SK-N-SH treated with all-trans-retinoic acid at 6 μM for 48 hours (cell line): Measurements from ENCODE around the gene NDRG3.

Experiments
- ATAC-seq: fragments of 200-7000 bp; cut with Tn5 transposase; 3 replicates; pipeline ENCODE4 v1.9.1; 2020; ENCODE audit warnings: mild to moderate bottlenecking, moderate library complexity
- ARNTL ChIP-seq: fragments of 450-650 bp; formaldehyde crosslinking; IDR thresholded peaks from 2 replicates; pipeline ENCODE4 v1.5.0; 2020; ENCODE audit warnings: low read depth, mild to moderate bottlenecking, moderate library complexity, borderline replicate concordance
- BACH2 ChIP-seq: fragments of 250-450 bp; sonication (Bioruptor Pico); IDR thresholded peaks from 2 replicates; pipeline ENCODE4 v1.9.0; 2021; ENCODE audit warnings: mild to moderate bottlenecking, borderline replicate concordance
- CSRNP3 ChIP-seq: fragments of 250-450 bp; sonication (Bioruptor Pico); IDR thresholded peaks from 2 replicates; pipeline ENCODE4 v1.5.1; 2021; ENCODE audit warnings: mild to moderate bottlenecking, moderate library complexity
- ESRRG ChIP-seq: fragments of 250-450 bp; sonication (Bioruptor Pico); IDR thresholded peaks from 2 replicates; pipeline ENCODE4 v1.6.1; 2021; ENCODE audit warnings: mild to moderate bottlenecking
- GLIS3 ChIP-seq: fragments of 250-450 bp; sonication (Bioruptor Pico); IDR thresholded peaks from 2 replicates; pipeline ENCODE4 v1.5.0; 2020; ENCODE audit warnings: mild to moderate bottlenecking, moderate library complexity
- OSR1 ChIP-seq: fragments of 250-450 bp; sonication (Bioruptor Pico); IDR thresholded peaks from 2 replicates; pipeline ENCODE4 v1.8.0; 2022; ENCODE audit warnings: moderate library complexity, mild to moderate bottlenecking, inconsistent platforms
- PATZ1 ChIP-seq: fragments of 250-450 bp; sonication (Bioruptor Pico); IDR thresholded peaks from 2 replicates; pipeline ENCODE4 v1.8.0; 2020; ENCODE audit warnings: mild to moderate bottlenecking, moderate library complexity, borderline replicate concordance
- RARB ChIP-seq: fragments of 250-450 bp; sonication (Bioruptor Pico); IDR thresholded peaks from 2 replicates; pipeline ENCODE4 v1.8.0; 2021; ENCODE audit warnings: mild to moderate bottlenecking, moderate library complexity
- TCF4 ChIP-seq: fragments of 250-450 bp; sonication (Bioruptor Pico); IDR thresholded peaks from 2 replicates; pipeline ENCODE4 v1.8.0; 2021; ENCODE audit warnings: mild to moderate bottlenecking, moderate library complexity, borderline replicate concordance
- TOX ChIP-seq: fragments of 250-450 bp; sonication (Bioruptor Pico); IDR thresholded peaks from 2 replicates; pipeline ENCODE4 v1.8.0; 2021; ENCODE audit warnings: mild to moderate bottlenecking, moderate library complexity, borderline replicate concordance
- ZC3H10 ChIP-seq: fragments of 250-450 bp; sonication (Bioruptor Pico); IDR thresholded peaks from 2 replicates; pipeline ENCODE4 v1.5.1; 2021; ENCODE audit warnings: mild to moderate bottlenecking, moderate library complexity
- ZFP3 ChIP-seq: fragments of 250-450 bp; sonication (Bioruptor Pico); IDR thresholded peaks from 2 replicates; pipeline ENCODE4 v1.5.0; 2020; ENCODE audit warnings: mild to moderate bottlenecking, moderate library complexity
- ZNF565 ChIP-seq: fragments of 450-650 bp; formaldehyde crosslinking; conservative IDR thresholded peaks from 2 replicates; pipeline ENCODE4 v1.5.0; 2020; ENCODE audit warnings: low read depth, mild to moderate bottlenecking, moderate library complexity
- ZNF70 ChIP-seq: fragments of 450-650 bp; formaldehyde crosslinking; IDR thresholded peaks from 2 replicates; pipeline ENCODE4 v1.5.0; 2020; ENCODE audit warnings: mild to moderate bottlenecking, moderate library complexity
- ZNF8 ChIP-seq: fragments of 450-650 bp; formaldehyde crosslinking; IDR thresholded peaks from 2 replicates; pipeline ENCODE4 v1.5.0; 2020; ENCODE audit warnings: mild to moderate bottlenecking, moderate library complexity
- TF ChIP-seq, protein P1 (sequence below): fragments of 250-450 bp; sonication (Bioruptor Pico); IDR thresholded peaks from 2 replicates; pipeline ENCODE4 v1.8.0; 2021; ENCODE audit warnings: low read depth, mild to moderate bottlenecking, moderate library complexity, borderline replicate concordance
- TF ChIP-seq, protein P2 (sequence below): fragments of 250-450 bp; sonication (Bioruptor Pico); IDR thresholded peaks from 2 replicates; pipeline ENCODE4 v1.5.1; 2020; ENCODE audit warnings: low read depth, mild to moderate bottlenecking, moderate library complexity

Gene NDRG3

GRCh38 chr20:36614781-36615557, 130.9 kb downstream of the NDRG3 start:
- TF ChIP-seq ESRRG (CRISPR knock-in tag) (no peak), ZNF70 (CRISPR knock-in tag) (no peak), OSR1 (CRISPR knock-in tag) (no peak), TCF4 (CRISPR knock-in tag) (no peak), ZNF565 (CRISPR knock-in tag) (no peak), ZFP3 (no peak), ZC3H10 (CRISPR knock-in tag) (no peak), PATZ1 (CRISPR knock-in tag) (no peak)
- TF ChIP-seq, protein P1, sequence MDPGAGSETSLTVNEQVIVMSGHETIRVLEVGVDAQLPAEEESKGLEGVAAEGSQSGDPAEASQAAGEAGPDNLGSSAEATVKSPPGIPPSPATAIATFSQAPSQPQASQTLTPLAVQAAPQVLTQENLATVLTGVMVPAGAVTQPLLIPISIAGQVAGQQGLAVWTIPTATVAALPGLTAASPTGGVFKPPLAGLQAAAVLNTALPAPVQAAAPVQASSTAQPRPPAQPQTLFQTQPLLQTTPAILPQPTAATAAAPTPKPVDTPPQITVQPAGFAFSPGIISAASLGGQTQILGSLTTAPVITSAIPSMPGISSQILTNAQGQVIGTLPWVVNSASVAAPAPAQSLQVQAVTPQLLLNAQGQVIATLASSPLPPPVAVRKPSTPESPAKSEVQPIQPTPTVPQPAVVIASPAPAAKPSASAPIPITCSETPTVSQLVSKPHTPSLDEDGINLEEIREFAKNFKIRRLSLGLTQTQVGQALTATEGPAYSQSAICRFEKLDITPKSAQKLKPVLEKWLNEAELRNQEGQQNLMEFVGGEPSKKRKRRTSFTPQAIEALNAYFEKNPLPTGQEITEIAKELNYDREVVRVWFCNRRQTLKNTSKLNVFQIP (CRISPR knock-in tag) = no peak
- TF ChIP-seq, protein P2, sequence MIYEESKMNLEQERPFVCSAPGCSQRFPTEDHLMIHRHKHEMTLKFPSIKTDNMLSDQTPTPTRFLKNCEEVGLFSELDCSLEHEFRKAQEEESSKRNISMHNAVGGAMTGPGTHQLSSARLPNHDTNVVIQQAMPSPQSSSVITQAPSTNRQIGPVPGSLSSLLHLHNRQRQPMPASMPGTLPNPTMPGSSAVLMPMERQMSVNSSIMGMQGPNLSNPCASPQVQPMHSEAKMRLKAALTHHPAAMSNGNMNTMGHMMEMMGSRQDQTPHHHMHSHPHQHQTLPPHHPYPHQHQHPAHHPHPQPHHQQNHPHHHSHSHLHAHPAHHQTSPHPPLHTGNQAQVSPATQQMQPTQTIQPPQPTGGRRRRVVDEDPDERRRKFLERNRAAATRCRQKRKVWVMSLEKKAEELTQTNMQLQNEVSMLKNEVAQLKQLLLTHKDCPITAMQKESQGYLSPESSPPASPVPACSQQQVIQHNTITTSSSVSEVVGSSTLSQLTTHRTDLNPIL = no peak
- ATAC-seq = no peak

DNA sequence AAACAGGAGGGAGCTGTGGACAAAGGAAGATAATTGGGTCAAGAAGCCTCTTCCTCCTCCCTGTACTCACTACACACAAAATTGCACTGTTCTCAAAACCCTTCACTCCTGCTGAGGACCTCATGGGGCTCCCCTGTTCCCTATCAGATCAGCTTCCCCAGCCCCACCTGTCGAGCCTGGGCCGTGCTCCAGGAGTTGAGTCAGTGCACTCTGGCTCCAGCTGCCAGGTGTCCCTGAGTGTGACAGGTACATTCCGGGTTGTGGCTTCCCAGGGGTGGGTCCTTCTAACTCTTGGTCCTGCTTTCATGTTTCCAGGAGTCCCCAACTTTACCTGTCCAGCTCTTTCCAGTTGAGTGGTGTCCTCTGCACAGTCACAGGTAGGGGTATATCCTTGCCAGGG, 131.9 kb downstream of the NDRG3 start:
- no peak for ATAC-seq
- TF ChIP-seq ESRRG (CRISPR knock-in tag) = no peak
- TF ChIP-seq BACH2 (CRISPR knock-in tag) = no peak
- no peak for TF ChIP-seq ZFP3
- no peak for TF ChIP-seq CSRNP3
- TF ChIP-seq TOX (CRISPR knock-in tag) = no peak
- TF ChIP-seq OSR1 (CRISPR knock-in tag) = no peak
- no peak for TF ChIP-seq GLIS3 (CRISPR knock-in tag)
- TF ChIP-seq, protein P2 = no peak

DNA sequence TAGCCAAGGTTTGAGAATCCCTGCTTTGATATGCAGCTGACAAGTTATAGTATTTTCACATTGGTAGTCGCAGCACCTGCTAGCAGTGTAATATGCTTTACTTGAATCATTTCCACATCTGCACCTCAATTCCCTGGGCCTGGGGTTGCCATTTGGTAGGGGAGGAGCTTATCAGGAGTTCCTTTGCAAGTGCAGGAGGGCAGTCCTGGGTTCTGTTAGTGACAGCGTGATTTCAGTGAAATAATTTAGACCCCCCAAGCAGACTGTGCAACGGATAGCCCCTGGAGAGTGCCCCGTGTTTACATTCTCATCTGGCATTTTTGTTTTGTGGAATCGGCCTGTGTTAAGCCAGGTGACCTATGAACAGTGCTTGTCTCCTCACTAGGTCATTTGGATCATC, 134.3 kb downstream of the NDRG3 start:
- ATAC-seq = no peak

More for the DNA sequence above, 134.3 kb downstream of the NDRG3 start:
- no peak for TF ChIP-seq ESRRG (CRISPR knock-in tag)
- TF ChIP-seq ZNF8 (CRISPR knock-in tag) = no peak
- TF ChIP-seq ZNF70 (CRISPR knock-in tag) = no peak
- TF ChIP-seq CSRNP3 = no peak
- no peak for TF ChIP-seq ZNF565 (CRISPR knock-in tag)
- TF ChIP-seq PATZ1 (CRISPR knock-in tag) = no peak
- no peak for TF ChIP-seq OSR1 (CRISPR knock-in tag)
- TF ChIP-seq, protein P2 = no peak
- TF ChIP-seq ZC3H10 (CRISPR knock-in tag) = no peak
- TF ChIP-seq, protein P1 (CRISPR knock-in tag) = no peak
- TF ChIP-seq RARB (CRISPR knock-in tag) = no peak
- no peak for TF ChIP-seq ARNTL (CRISPR knock-in tag)
- TF ChIP-seq GLIS3 (CRISPR knock-in tag) = no peak
